ENCODE measurements around the gene CACNA2D3.

The CACNA2D3 gene

GRCh38 chr3:54578417-54578816 is 456.1 kb downstream of the CACNA2D3 start:
- Histone ChIP-seq H3K4me3 (ENCODE audit: low read depth, low read length) (no peak overlapping the region), H3K27me3 (ENCODE audit: insufficient read depth, low read depth, severe bottlenecking) (no peaks in the 10 kb centered on the region), H3K36me3 (no peaks in the 10 kb centered on the region), H3K27ac (no peak overlapping the region), H3K9me3 (ENCODE audit: severe bottlenecking) (no peaks in the 10 kb centered on the region)
- peak; percentile 12 for DNase-seq
- no peak for TF ChIP-seq CTCF (IDR thresholded peaks at IDR 0.05; ENCODE audit: low read depth, low read length)

- H3K4me3 ChIP-seq (ENCODE audit: low read depth, low read length) = no peak overlapping the region
- TF ChIP-seq CTCF (IDR thresholded peaks at IDR 0.05; ENCODE audit: low read depth, low read length) = no peak
- no peaks in the 10 kb centered on the region for H3K36me3 ChIP-seq
- H3K27ac ChIP-seq = no peak overlapping the region
- H3K9me3 ChIP-seq (ENCODE audit: severe bottlenecking) = no peaks in the 10 kb centered on the region
- H3K27me3 ChIP-seq (ENCODE audit: insufficient read depth, low read depth, severe bottlenecking) = no peaks in the 10 kb centered on the region
- no peak for DNase-seq
Measured at GRCh38 chr3:54580453-54580852, 458.1 kb downstream of the CACNA2D3 start.

GRCh38 chr3:54582424-54582823 is 460.1 kb downstream of the CACNA2D3 start:
- H3K27me3 ChIP-seq (ENCODE audit: insufficient read depth, low read depth, severe bottlenecking) = no peaks in the 10 kb centered on the region
- H3K9me3 ChIP-seq (ENCODE audit: severe bottlenecking) = no peaks in the 10 kb centered on the region
- H3K27ac ChIP-seq = no peak overlapping the region
- no peak for DNase-seq
- no peak overlapping the region for H3K4me3 ChIP-seq (ENCODE audit: low read depth, low read length)
- no peaks in the 10 kb centered on the region for H3K36me3 ChIP-seq
- no peak for TF ChIP-seq CTCF (IDR thresholded peaks at IDR 0.05; ENCODE audit: low read depth, low read length)

GRCh38 chr3:54591157-54591556 is 468.8 kb downstream of the CACNA2D3 start:
- no peak for TF ChIP-seq CTCF (IDR thresholded peaks at IDR 0.05; ENCODE audit: low read depth, low read length)
- Histone ChIP-seq H3K27ac (no peak overlapping the region), H3K27me3 (ENCODE audit: insufficient read depth, low read depth, severe bottlenecking) (no peaks in the 10 kb centered on the region), H3K36me3 (no peaks in the 10 kb centered on the region), H3K4me3 (ENCODE audit: low read depth, low read length) (no peak overlapping the region), H3K9me3 (ENCODE audit: severe bottlenecking) (no peaks in the 10 kb centered on the region)
- no peak for DNase-seq

- no peak overlapping the region for H3K27ac ChIP-seq
- no peak for TF ChIP-seq CTCF (IDR thresholded peaks at IDR 0.05; ENCODE audit: low read depth, low read length)
- no peak for DNase-seq
- no peaks in the 10 kb centered on the region for H3K27me3 ChIP-seq (ENCODE audit: insufficient read depth, low read depth, severe bottlenecking)
- H3K36me3 ChIP-seq = no peaks in the 10 kb centered on the region
- H3K9me3 ChIP-seq (ENCODE audit: severe bottlenecking) = no peaks in the 10 kb centered on the region
- H3K4me3 ChIP-seq (ENCODE audit: low read depth, low read length) = no peak overlapping the region
Measured at GRCh38 chr3:54593653-54594052, 471.3 kb downstream of the CACNA2D3 start.

- no peaks in the 10 kb centered on the region for H3K27me3 ChIP-seq (ENCODE audit: insufficient read depth, low read depth, severe bottlenecking)
- H3K36me3 ChIP-seq = no peaks in the 10 kb centered on the region
Measured at GRCh38 chr3:54596087-54596486, 473.7 kb downstream of the CACNA2D3 start.

More at GRCh38 chr3:54596087-54596486, 473.7 kb downstream of the CACNA2D3 start:
- H3K9me3 ChIP-seq (ENCODE audit: severe bottlenecking) = no peaks in the 10 kb centered on the region
- no peak overlapping the region for H3K4me3 ChIP-seq (ENCODE audit: low read depth, low read length)
- no peak for DNase-seq
- H3K27ac ChIP-seq = no peak overlapping the region
- no peak for TF ChIP-seq CTCF (IDR thresholded peaks at IDR 0.05; ENCODE audit: low read depth, low read length)

Measured in WERI-Rb-1 (cell line).